ENCODE data around the gene SMARCE1. TPM values are rescaled to one million over a fixed set of nuclear protein-coding genes. Genes with fewer than 3 reads are reported as not detected.
A peak's percentile ranks its signal among the peaks of the same experiment; 100 is the strongest.

Gene SMARCE1
- total and polyA plus RNA-seq, 9 of the 15 experiments (the other 6 are each of a cell fraction or from before 2014, with no cell fraction given), result 64.1 to 142 (median 114) TPM

- TF ChIP-seq RNF219 (CRISPR knock-in tag; IDR thresholded peaks at IDR 0.05), result no peak
- peak; percentile 86 for TF ChIP-seq CBFA2T2 (conservative IDR thresholded peaks at IDR 0.05)
- TF ChIP-seq ZBED1 (IDR thresholded peaks at IDR 0.05), result no peak
- no peak for TF ChIP-seq BHLHE40 (IDR thresholded peaks at IDR 0.05; ENCODE audit: low read length)
- TF ChIP-seq MCM2 (IDR thresholded peaks at IDR 0.05; ENCODE audit: low read depth), result no peak
- TF ChIP-seq, protein P1, sequence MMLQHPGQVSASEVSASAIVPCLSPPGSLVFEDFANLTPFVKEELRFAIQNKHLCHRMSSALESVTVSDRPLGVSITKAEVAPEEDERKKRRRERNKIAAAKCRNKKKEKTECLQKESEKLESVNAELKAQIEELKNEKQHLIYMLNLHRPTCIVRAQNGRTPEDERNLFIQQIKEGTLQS (IDR thresholded peaks at IDR 0.05), result no peak
- TF ChIP-seq, protein P1 (CRISPR knock-in tag; conservative IDR thresholded peaks at IDR 0.05), result no peak
- no peak for TF ChIP-seq PHTF2 (CRISPR knock-in tag; IDR thresholded peaks at IDR 0.05)
- no peak for TF ChIP-seq FUS (optimal IDR thresholded peaks at IDR 0.05; ENCODE audit: low read depth, low read length)
- no peak for TF ChIP-seq SAFB2 (IDR thresholded peaks at IDR 0.05; ENCODE audit: borderline replicate concordance, low read depth, low read length, severe bottlenecking)
- TF ChIP-seq CBX2 (IDR thresholded peaks at IDR 0.05; ENCODE audit: insufficient read depth, low read length, poor library complexity, severe bottlenecking), result no peak
- TF ChIP-seq NFXL1 (CRISPR knock-in tag; IDR thresholded peaks at IDR 0.05), result no peak
- TF ChIP-seq MXI1 (IDR thresholded peaks at IDR 0.05; ENCODE audit: low read depth, low read length), result no peak
- TF ChIP-seq, protein P2, sequence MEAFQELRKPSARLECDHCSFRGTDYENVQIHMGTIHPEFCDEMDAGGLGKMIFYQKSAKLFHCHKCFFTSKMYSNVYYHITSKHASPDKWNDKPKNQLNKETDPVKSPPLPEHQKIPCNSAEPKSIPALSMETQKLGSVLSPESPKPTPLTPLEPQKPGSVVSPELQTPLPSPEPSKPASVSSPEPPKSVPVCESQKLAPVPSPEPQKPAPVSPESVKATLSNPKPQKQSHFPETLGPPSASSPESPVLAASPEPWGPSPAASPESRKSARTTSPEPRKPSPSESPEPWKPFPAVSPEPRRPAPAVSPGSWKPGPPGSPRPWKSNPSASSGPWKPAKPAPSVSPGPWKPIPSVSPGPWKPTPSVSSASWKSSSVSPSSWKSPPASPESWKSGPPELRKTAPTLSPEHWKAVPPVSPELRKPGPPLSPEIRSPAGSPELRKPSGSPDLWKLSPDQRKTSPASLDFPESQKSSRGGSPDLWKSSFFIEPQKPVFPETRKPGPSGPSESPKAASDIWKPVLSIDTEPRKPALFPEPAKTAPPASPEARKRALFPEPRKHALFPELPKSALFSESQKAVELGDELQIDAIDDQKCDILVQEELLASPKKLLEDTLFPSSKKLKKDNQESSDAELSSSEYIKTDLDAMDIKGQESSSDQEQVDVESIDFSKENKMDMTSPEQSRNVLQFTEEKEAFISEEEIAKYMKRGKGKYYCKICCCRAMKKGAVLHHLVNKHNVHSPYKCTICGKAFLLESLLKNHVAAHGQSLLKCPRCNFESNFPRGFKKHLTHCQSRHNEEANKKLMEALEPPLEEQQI (IDR thresholded peaks at IDR 0.05), result peak; percentile 30; the same call in 1 of the 2 replicates
- TF ChIP-seq ZNF639 (CRISPR knock-in tag; conservative IDR thresholded peaks at IDR 0.05 in 1 of 2, IDR thresholded peaks at IDR 0.05 in 1 of 2), result no peak
Observed at GRCh38 chr17:40596261-40596919, 51.2 kb downstream of the SMARCE1 start (continued).
